H9 (cell line): Measurements from ENCODE around the gene UGT1A7. TPM values are rescaled to one million over a fixed set of nuclear protein-coding genes. Genes with fewer than 3 reads are reported as not detected.

Source experiments
- DNase-seq: peaks from one replicate; pipeline ENCODE4 v3.0.0-alpha.2; 2017
- H2AFZ ChIP-seq: one replicate; pipeline ENCODE4 v1.6.1; 2013; ENCODE audit warnings: mild to moderate bottlenecking, low read length, control low read depth, moderate library complexity
- H2AK5ac ChIP-seq: 2 replicates; pipeline ENCODE4 v1.6.1; 2013; ENCODE audit warnings: low read length, control low read depth, mixed read lengths; ENCODE audit not compliant: insufficient read length
- H2BK120ac ChIP-seq: one replicate; pipeline ENCODE4 v1.6.1; 2013; ENCODE audit warnings: low read depth, mild to moderate bottlenecking, low read length, control low read depth, inconsistent platforms; ENCODE audit not compliant: poor library complexity, severe bottlenecking
- H2BK12ac ChIP-seq: 2 replicates; pipeline ENCODE4 v1.6.1; 2013; ENCODE audit warnings: low read length, control low read depth, mixed read lengths, low read depth; ENCODE audit not compliant: insufficient read length
- H2BK15ac ChIP-seq: 2 replicates; pipeline ENCODE4 v1.6.1; 2013; ENCODE audit warnings: low read depth, low read length, control low read depth
- H2BK20ac ChIP-seq: one replicate; pipeline ENCODE4 v1.6.1; 2013; ENCODE audit warnings: low read depth, mild to moderate bottlenecking, low read length, control low read depth, inconsistent platforms; ENCODE audit not compliant: poor library complexity, severe bottlenecking
- H2BK5ac ChIP-seq: 2 replicates; pipeline ENCODE4 v1.6.1; 2013; ENCODE audit warnings: low read length, control low read depth, mixed read lengths; ENCODE audit not compliant: insufficient read length
- H3K14ac ChIP-seq: 2 replicates; pipeline ENCODE4 v1.6.1; 2013; ENCODE audit warnings: low read length, control low read depth; ENCODE audit not compliant: insufficient read depth
- H3K18ac ChIP-seq: 2 replicates; pipeline ENCODE4 v1.6.1; 2013; ENCODE audit warnings: low read depth, mild to moderate bottlenecking, mixed read lengths, low read length, control low read depth; ENCODE audit not compliant: insufficient read length
- H3K23ac ChIP-seq: 2 replicates; pipeline ENCODE4 v1.6.1; 2013; ENCODE audit warnings: low read length, control low read depth, mixed read lengths, low read depth; ENCODE audit not compliant: insufficient read length
- H3K23me2 ChIP-seq: 2 replicates; pipeline ENCODE4 v1.6.1; 2013; ENCODE audit warnings: low read depth, mild to moderate bottlenecking, mixed read lengths, low read length, control low read depth; ENCODE audit not compliant: insufficient read length, poor library complexity, severe bottlenecking
- H3K27ac ChIP-seq: 2 replicates; pipeline ENCODE4 v1.5.1; 2013; ENCODE audit warnings: low read length, control low read depth, mixed read lengths, low read depth; ENCODE audit not compliant: insufficient read length
- H3K27me3 ChIP-seq: 2 replicates; pipeline ENCODE4 v1.6.1; 2013; ENCODE audit warnings: low read length, control low read depth, inconsistent platforms; ENCODE audit not compliant: insufficient read depth
- H3K4ac ChIP-seq: 2 replicates; pipeline ENCODE4 v1.6.1; 2013; ENCODE audit warnings: low read depth, mild to moderate bottlenecking, control low read depth, inconsistent platforms, low read length, moderate library complexity
- H3K4me1 ChIP-seq: 2 replicates; pipeline ENCODE4 v1.6.1; 2013; ENCODE audit warnings: low read length, control low read depth, inconsistent platforms; ENCODE audit not compliant: insufficient read depth
- H3K4me2 ChIP-seq: 2 replicates; pipeline ENCODE4 v1.6.1; 2013; ENCODE audit warnings: low read length, control low read depth, mixed read lengths; ENCODE audit not compliant: insufficient read length, insufficient read depth
- H3K56ac ChIP-seq: 2 replicates; pipeline ENCODE4 v1.6.1; 2013; ENCODE audit warnings: low read depth, mild to moderate bottlenecking, mixed read lengths, low read length, control low read depth; ENCODE audit not compliant: insufficient read length
- H3K79me1 ChIP-seq: 2 replicates; pipeline ENCODE4 v1.6.1; 2013; ENCODE audit warnings: low read depth, mild to moderate bottlenecking, moderate library complexity, low read length, control low read depth, inconsistent platforms; ENCODE audit not compliant: insufficient read depth, poor library complexity, severe bottlenecking
- H3K79me2 ChIP-seq: 2 replicates; pipeline ENCODE4 v1.6.1; 2013; ENCODE audit warnings: low read length, control low read depth, inconsistent platforms; ENCODE audit not compliant: insufficient read depth
- H3K9ac ChIP-seq: 2 replicates; pipeline ENCODE4 v1.6.1; 2013; ENCODE audit warnings: low read length, control low read depth, mixed read lengths; ENCODE audit not compliant: insufficient read length; ENCODE audit errors: extremely low read depth
- H3K9me3 ChIP-seq: one replicate; pipeline ENCODE4 v1.6.1; 2013; ENCODE audit warnings: low read depth, low read length, inconsistent platforms; ENCODE audit not compliant: control insufficient read depth
- H3T11ph ChIP-seq: one replicate; pipeline ENCODE4 v1.6.1; 2013; ENCODE audit warnings: mild to moderate bottlenecking, low read length, control low read depth, inconsistent platforms
- H4K20me1 ChIP-seq: one replicate; pipeline ENCODE4 v1.6.1; 2013; ENCODE audit not compliant: control insufficient read depth, insufficient read length, insufficient read depth
- H4K5ac ChIP-seq: 2 replicates; pipeline ENCODE4 v1.6.1; 2013; ENCODE audit warnings: low read depth, mild to moderate bottlenecking, mixed read lengths, low read length, control low read depth; ENCODE audit not compliant: insufficient read length
- H4K8ac ChIP-seq: replicated peaks from 2 replicates; pipeline ENCODE4 v1.6.1; 2013; ENCODE audit warnings: low read length, control low read depth, mixed read lengths, low read depth; ENCODE audit not compliant: insufficient read length
- H4K91ac ChIP-seq: 2 replicates; pipeline ENCODE4 v1.6.1; 2013; ENCODE audit warnings: low read depth, mild to moderate bottlenecking, moderate library complexity, mixed read lengths, low read length, control low read depth; ENCODE audit not compliant: insufficient read length
- H3K27ac Mint-ChIP-seq, 3 experiments: 2 replicates in 2 of 3; 3 replicates in 1 of 3; pipeline ENCODE4 v1.8.0; 2020 to 2021; ENCODE audit warnings: mixed read lengths in 3 of 3, mild to moderate bottlenecking in 1 of 3, moderate library complexity in 1 of 3
- H3K27me3 Mint-ChIP-seq: 2 replicates; pipeline ENCODE4 v1.8.0; 2021; ENCODE audit warnings: low read depth, mild to moderate bottlenecking, moderate library complexity, mixed read lengths
- H3K36me3 Mint-ChIP-seq, 3 experiments: 2 replicates in 2 of 3; 3 replicates in 1 of 3; pipeline ENCODE4 v1.8.0; 2020 to 2021; ENCODE audit warnings: low read depth in 3 of 3, mixed read lengths in 3 of 3; ENCODE audit not compliant: insufficient read depth in 1 of 3
- H3K4me1 Mint-ChIP-seq, 2 experiments: 2 replicates each; pipeline ENCODE4 v1.8.0; 2020; ENCODE audit warnings: mixed read lengths in 2 of 2
- H3K4me3 Mint-ChIP-seq, 2 experiments: 2 replicates in 1 of 2; 3 replicates in 1 of 2; pipeline ENCODE4 v1.8.0; 2020 to 2021; ENCODE audit warnings: mild to moderate bottlenecking in 2 of 2, mixed read lengths in 2 of 2, moderate library complexity in 1 of 2
- H3K9me3 Mint-ChIP-seq, 2 experiments: 2 replicates in 1 of 2; 3 replicates in 1 of 2; pipeline ENCODE4 v1.8.0; 2020; ENCODE audit warnings: mild to moderate bottlenecking in 2 of 2, mixed read lengths in 2 of 2, moderate library complexity in 1 of 2
- WGBS: extraction: QIAGEN DNeasy Blood & Tissue Kit; methylation state at CpG from one replicate; pipeline ENCODE4 v1.1.7; 2013; ENCODE audit warnings: missing lambda C conversion rate, low lambda C conversion rate, mixed read lengths; ENCODE audit not compliant: insufficient read length; ENCODE audit errors: extremely low coverage; 5-methylcytosine and 5-hydroxymethylcytosine counted together
- total RNA-seq: library from RNA; stranded (reverse); gene quantifications from 2 replicates; pipeline ENCODE4 v1.2.1, GENCODE V29; 2021
- TF ChIP-seq, protein P1 (sequence below): fragments of 200-600 bp; sonication (generic); conservative IDR thresholded peaks from 3 replicates; pipeline ENCODE4 v1.8.0; 2021; ENCODE audit warnings: antibody characterized with exemption, mild to moderate bottlenecking

Gene UGT1A7
- total RNA-seq, 1 experiment from 2014 or later: not detected

DNA sequence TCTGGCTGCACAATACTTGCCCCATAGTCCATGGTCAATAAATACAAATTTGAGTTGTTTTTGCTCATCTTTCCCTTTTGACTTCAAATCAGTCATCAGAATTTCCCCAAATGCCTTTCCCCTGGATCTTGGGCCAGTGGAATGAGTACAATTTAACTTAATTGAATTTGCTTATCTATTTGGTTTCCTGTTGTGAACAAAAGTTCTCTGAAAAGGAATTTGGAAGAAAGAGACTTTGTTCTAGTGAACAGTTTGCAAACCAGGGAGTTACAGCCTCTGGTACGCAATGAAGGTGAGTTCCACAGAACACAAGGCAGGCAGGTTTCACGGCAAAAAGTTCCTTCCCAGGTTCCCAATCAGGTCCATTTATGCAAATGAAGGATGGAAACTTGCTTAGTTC, 77.1 kb downstream of the UGT1A7 start:
- no CpG with 5 or more reads among the region's 2 CpGs for WGBS
- H3K56ac ChIP-seq: no peak overlapping the region
- no peaks in the 10 kb centered on the region for H3K36me3 Mint-ChIP-seq
- H3K4me1 Mint-ChIP-seq: no peaks in the 10 kb centered on the region
- H2AFZ ChIP-seq: no peak overlapping the region
- no peak overlapping the region for H2AK5ac ChIP-seq
- H4K91ac ChIP-seq: no peak overlapping the region
- no peaks in the 10 kb centered on the region for H3K27me3 ChIP-seq
- H2BK5ac ChIP-seq: no peak overlapping the region
- no peak overlapping the region for H2BK15ac ChIP-seq
- H3K27ac Mint-ChIP-seq: no peak overlapping the region
- no peaks in the 10 kb centered on the region for H3K9me3 ChIP-seq
- no peak overlapping the region for H2BK120ac ChIP-seq
- no peak overlapping the region for H2BK12ac ChIP-seq
- no peak overlapping the region for H3K9ac ChIP-seq
- H3K9me3 Mint-ChIP-seq: peaks cover 2 to 3% of the 10 kb centered on the region in 2 experiments; a peak in 4 of 5 replicates
- no peaks in the 10 kb centered on the region for H3K79me2 ChIP-seq
- H3K14ac ChIP-seq: no peak overlapping the region
- H3K23me2 ChIP-seq: no peaks in the 10 kb centered on the region
- H3K23ac ChIP-seq: no peak overlapping the region
- no peaks in the 10 kb centered on the region for H3K79me1 ChIP-seq
- peaks cover 9% of the 10 kb centered on the region for H3K27me3 Mint-ChIP-seq
- H3K4me3 Mint-ChIP-seq: no peak overlapping the region
- no peak overlapping the region for H3K27ac ChIP-seq
- H4K5ac ChIP-seq: no peak overlapping the region
- no peaks in the 10 kb centered on the region for H4K20me1 ChIP-seq
- no peak overlapping the region for H3K4ac ChIP-seq
- H3K4me1 ChIP-seq: no peaks in the 10 kb centered on the region
- no peak for DNase-seq
- H3K4me2 ChIP-seq: no peak overlapping the region
- no peak overlapping the region for H2BK20ac ChIP-seq
- TF ChIP-seq, protein P1, sequence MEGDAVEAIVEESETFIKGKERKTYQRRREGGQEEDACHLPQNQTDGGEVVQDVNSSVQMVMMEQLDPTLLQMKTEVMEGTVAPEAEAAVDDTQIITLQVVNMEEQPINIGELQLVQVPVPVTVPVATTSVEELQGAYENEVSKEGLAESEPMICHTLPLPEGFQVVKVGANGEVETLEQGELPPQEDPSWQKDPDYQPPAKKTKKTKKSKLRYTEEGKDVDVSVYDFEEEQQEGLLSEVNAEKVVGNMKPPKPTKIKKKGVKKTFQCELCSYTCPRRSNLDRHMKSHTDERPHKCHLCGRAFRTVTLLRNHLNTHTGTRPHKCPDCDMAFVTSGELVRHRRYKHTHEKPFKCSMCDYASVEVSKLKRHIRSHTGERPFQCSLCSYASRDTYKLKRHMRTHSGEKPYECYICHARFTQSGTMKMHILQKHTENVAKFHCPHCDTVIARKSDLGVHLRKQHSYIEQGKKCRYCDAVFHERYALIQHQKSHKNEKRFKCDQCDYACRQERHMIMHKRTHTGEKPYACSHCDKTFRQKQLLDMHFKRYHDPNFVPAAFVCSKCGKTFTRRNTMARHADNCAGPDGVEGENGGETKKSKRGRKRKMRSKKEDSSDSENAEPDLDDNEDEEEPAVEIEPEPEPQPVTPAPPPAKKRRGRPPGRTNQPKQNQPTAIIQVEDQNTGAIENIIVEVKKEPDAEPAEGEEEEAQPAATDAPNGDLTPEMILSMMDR: no peak
- H3T11ph ChIP-seq: no peak overlapping the region
- H3K18ac ChIP-seq: no peak overlapping the region
- H4K8ac ChIP-seq: no peak overlapping the region
